ENCODE results near the gene ATM. TPM values are rescaled to one million over a fixed set of nuclear protein-coding genes. Genes with fewer than 3 reads are reported as not detected.
"Not testable (repeated sequence)": the region's sequence is repeated elsewhere in the genome, so short reads cannot be mapped to it uniquely, and the experiment has no call there.

ATM gene
- total and polyA plus RNA-seq, 2 donors (not counting 1 experiment from before 2014, with no cell fraction given): 111 to 446 TPM

DNA sequence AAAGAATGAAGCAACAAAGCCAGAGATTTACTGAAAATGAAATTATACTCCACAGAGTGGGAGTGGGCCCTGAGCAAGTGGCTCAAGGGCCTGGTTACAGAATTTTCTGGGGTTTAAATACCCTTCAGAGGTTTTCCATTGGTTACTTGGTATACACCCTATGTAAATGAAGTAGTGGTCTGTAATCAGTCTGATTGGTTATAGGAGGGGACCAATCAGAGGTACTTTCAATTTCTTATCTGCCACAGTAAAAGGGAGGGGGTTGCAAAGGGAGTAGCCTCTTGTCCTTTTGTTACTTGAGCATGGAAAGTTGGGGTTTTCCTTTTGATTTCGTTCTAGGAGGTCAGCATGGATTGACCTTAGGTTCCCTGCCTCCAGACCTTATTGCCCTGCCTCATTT lies 63.5 kb downstream of the ATM start:
- TF ChIP-seq, protein P1, sequence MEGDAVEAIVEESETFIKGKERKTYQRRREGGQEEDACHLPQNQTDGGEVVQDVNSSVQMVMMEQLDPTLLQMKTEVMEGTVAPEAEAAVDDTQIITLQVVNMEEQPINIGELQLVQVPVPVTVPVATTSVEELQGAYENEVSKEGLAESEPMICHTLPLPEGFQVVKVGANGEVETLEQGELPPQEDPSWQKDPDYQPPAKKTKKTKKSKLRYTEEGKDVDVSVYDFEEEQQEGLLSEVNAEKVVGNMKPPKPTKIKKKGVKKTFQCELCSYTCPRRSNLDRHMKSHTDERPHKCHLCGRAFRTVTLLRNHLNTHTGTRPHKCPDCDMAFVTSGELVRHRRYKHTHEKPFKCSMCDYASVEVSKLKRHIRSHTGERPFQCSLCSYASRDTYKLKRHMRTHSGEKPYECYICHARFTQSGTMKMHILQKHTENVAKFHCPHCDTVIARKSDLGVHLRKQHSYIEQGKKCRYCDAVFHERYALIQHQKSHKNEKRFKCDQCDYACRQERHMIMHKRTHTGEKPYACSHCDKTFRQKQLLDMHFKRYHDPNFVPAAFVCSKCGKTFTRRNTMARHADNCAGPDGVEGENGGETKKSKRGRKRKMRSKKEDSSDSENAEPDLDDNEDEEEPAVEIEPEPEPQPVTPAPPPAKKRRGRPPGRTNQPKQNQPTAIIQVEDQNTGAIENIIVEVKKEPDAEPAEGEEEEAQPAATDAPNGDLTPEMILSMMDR (IDR thresholded peaks at IDR 0.05): no peak
- TF ChIP-seq EZH2 (IDR thresholded peaks at IDR 0.05; ENCODE audit: borderline replicate concordance, insufficient read depth, low read depth, low read length, poor library complexity, severe bottlenecking): no peak
- WGBS (ENCODE audit: insufficient coverage): no CpG with 5 or more reads among the region's 1 CpG
- H3K27ac Mint-ChIP-seq: no peak overlapping the region
- Histone ChIP-seq H3K36me3 (replicated peaks in 1 of 2; ENCODE audit: control extremely low read depth in 1 of 2, control insufficient read depth in 1 of 2, extremely low read depth in 1 of 2, insufficient read depth in 2 of 2, low read length in 1 of 2) (peaks cover 16 to 81% of the 10 kb centered on the region in 2 experiments), H3K27ac (ENCODE audit: low read length in 2 of 2) (peak overlapping the region in 1 of 2 donors; percentile 46), H3K4me1 (ENCODE audit: control insufficient read depth in 2 of 2, insufficient read depth in 2 of 2, low read length in 2 of 2) (peaks cover 6 to 8% of the 10 kb centered on the region in 2 donors), H3K9me3 (ENCODE audit: control extremely low read depth in 1 of 3, control insufficient read depth in 2 of 3, insufficient read depth in 1 of 3, low read length in 2 of 3) (no peaks in the 10 kb centered on the region), H2AFZ (ENCODE audit: insufficient read depth, low read depth, low read length, poor library complexity, severe bottlenecking) (no peak overlapping the region), H3K9ac (ENCODE audit: low read length) (no peak overlapping the region), H3K27me3 (replicated peaks in 1 of 4; ENCODE audit: control extremely low read depth in 1 of 4, control insufficient read depth in 3 of 4, insufficient read depth in 4 of 4, low read length in 3 of 4) (no peaks in the 10 kb centered on the region), H3K79me2 (ENCODE audit: control insufficient read depth, insufficient read depth, low read length) (peaks cover 5% of the 10 kb centered on the region), H3K4me2 (replicated peaks; ENCODE audit: low read depth, low read length, poor library complexity, severe bottlenecking) (no peak overlapping the region), H3K4me3 (ENCODE audit: control extremely low read depth in 1 of 5, extremely low read depth in 1 of 5, insufficient read depth in 1 of 5, low read depth in 2 of 5, low read length in 4 of 5) (no peak overlapping the region), H4K20me1 (ENCODE audit: control insufficient read depth, insufficient read depth, low read length, poor library complexity, severe bottlenecking) (no peaks in the 10 kb centered on the region)
- intact Hi-C loops (cut with micrococcal nuclease): no loop called here
- ChIA-PET CTCF (interaction anchor here (0.5 kb wide), 1 partner anchor 188 kb away, joined by 3 read pairs; no protein-coding TSS in a partner anchor), POLR2A (no interaction called here)
- H3K27me3 Mint-ChIP-seq: no peaks in the 10 kb centered on the region
- ATAC-seq (ENCODE audit: low read depth) (no peak), DNase-seq (no peak)
- H3K4me3 Mint-ChIP-seq: no peak overlapping the region
- H3K9me3 Mint-ChIP-seq (ENCODE audit: insufficient read depth): no peaks in the 10 kb centered on the region
- H3K4me1 Mint-ChIP-seq: peaks cover 9% of the 10 kb centered on the region

DNA sequence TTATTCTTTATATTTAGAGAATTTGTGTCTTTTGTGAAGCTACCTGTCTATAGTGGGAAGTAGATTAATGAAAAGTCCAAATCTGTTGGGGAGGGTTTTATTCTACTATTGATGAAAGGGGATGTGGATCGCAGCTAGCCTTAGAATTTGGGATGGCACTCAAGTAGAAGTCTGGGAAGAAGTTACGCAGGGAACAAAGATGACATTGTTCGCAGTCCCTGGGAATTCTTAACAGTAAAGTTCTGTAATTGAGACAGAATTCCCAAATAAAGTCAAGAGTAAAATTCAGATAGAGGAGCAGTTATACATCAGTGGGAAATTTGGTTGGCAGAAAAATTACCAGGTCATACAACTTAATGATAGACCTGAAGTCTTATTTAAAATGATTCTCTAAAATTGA lies 64.1 kb downstream of the ATM start:
- CTCF ChIA-PET: interaction anchor here (0.5 kb wide), 1 partner anchor 189 kb away, joined by 3 read pairs; no protein-coding TSS in a partner anchor

DNA sequence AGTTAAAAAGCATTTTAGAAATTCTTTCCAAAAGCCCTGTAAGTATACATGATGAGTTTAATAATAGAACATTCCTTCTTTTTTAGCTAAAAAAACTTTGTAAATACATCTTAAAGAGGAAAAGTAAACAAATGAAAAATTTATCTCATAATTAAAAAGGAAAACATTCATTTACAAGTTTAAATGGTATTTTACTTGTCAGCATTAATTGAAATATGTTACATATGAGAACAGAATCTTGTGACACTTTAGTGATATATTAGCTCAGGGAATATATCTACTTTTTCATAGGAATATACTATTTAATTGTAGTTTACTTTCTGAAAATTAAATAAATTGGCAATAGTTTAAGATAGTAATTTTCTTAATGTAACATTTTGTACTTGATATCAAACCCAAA lies 66.2 kb downstream of the ATM start:
- H3K4me3 Mint-ChIP-seq; H3K4me1 ChIP-seq (ENCODE audit: control insufficient read depth in 2 of 2, insufficient read depth in 2 of 2, low read length in 2 of 2); H3K9me3 ChIP-seq (ENCODE audit: control extremely low read depth in 1 of 3, control insufficient read depth in 2 of 3, insufficient read depth in 1 of 3, low read length in 2 of 3); H2AFZ ChIP-seq (ENCODE audit: insufficient read depth, low read depth, low read length, poor library complexity, severe bottlenecking); H3K27me3 Mint-ChIP-seq; H3K79me2 ChIP-seq (ENCODE audit: control insufficient read depth, insufficient read depth, low read length); DNase-seq; H3K9me3 Mint-ChIP-seq (ENCODE audit: insufficient read depth); H3K4me3 ChIP-seq (ENCODE audit: control extremely low read depth in 1 of 5, extremely low read depth in 1 of 5, insufficient read depth in 1 of 5, low read depth in 2 of 5, low read length in 4 of 5); ATAC-seq (ENCODE audit: low read depth); H4K20me1 ChIP-seq (ENCODE audit: control insufficient read depth, insufficient read depth, low read length, poor library complexity, severe bottlenecking); H3K9ac ChIP-seq (ENCODE audit: low read length); H3K4me2 ChIP-seq (replicated peaks; ENCODE audit: low read depth, low read length, poor library complexity, severe bottlenecking); H3K27ac ChIP-seq (ENCODE audit: low read length in 2 of 2); CTCF ChIA-PET; H3K27me3 ChIP-seq (replicated peaks in 1 of 4; ENCODE audit: control extremely low read depth in 1 of 4, control insufficient read depth in 3 of 4, insufficient read depth in 4 of 4, low read length in 3 of 4); POLR2A ChIA-PET: not testable (repeated sequence)
- peak overlapping the region; percentile 32 for H3K27ac Mint-ChIP-seq
- peaks cover 10% of the 10 kb centered on the region for H3K4me1 Mint-ChIP-seq
- peaks cover 13 to 77% of the 10 kb centered on the region in 2 experiments for H3K36me3 ChIP-seq (replicated peaks in 1 of 2; ENCODE audit: control extremely low read depth in 1 of 2, control insufficient read depth in 1 of 2, extremely low read depth in 1 of 2, insufficient read depth in 2 of 2, low read length in 1 of 2)
- intact Hi-C loops (cut with micrococcal nuclease): loop anchor here (1.0 kb wide), 1 partner anchor 66 kb away; the partner anchor contains the start of gene ATM

More for the DNA sequence above, 64.1 kb downstream of the ATM start:
- H3K27me3 ChIP-seq (replicated peaks in 1 of 4; ENCODE audit: control extremely low read depth in 1 of 4, control insufficient read depth in 3 of 4, insufficient read depth in 4 of 4, low read length in 3 of 4): no peaks in the 10 kb centered on the region
- H4K20me1 ChIP-seq (ENCODE audit: control insufficient read depth, insufficient read depth, low read length, poor library complexity, severe bottlenecking): no peaks in the 10 kb centered on the region
- ATAC-seq (ENCODE audit: low read depth): no peak
- H3K9me3 ChIP-seq (ENCODE audit: control extremely low read depth in 1 of 3, control insufficient read depth in 2 of 3, insufficient read depth in 1 of 3, low read length in 2 of 3): no peaks in the 10 kb centered on the region
- peaks cover 6 to 8% of the 10 kb centered on the region in 2 donors for H3K4me1 ChIP-seq (ENCODE audit: control insufficient read depth in 2 of 2, insufficient read depth in 2 of 2, low read length in 2 of 2)
- H3K27me3 Mint-ChIP-seq: no peaks in the 10 kb centered on the region
- H3K27ac Mint-ChIP-seq: no peak overlapping the region
- H3K4me3 ChIP-seq (ENCODE audit: control extremely low read depth in 1 of 5, extremely low read depth in 1 of 5, insufficient read depth in 1 of 5, low read depth in 2 of 5, low read length in 4 of 5): no peak overlapping the region
- H3K9me3 Mint-ChIP-seq (ENCODE audit: insufficient read depth): no peaks in the 10 kb centered on the region
- POLR2A ChIA-PET: no interaction called here
- peak overlapping the region in 1 of 2 donors; percentile 40 for H3K27ac ChIP-seq (ENCODE audit: low read length in 2 of 2)
- WGBS (ENCODE audit: insufficient coverage): 85% methylated on average over 2 of the region's 3 CpGs
- no peak for DNase-seq
- TF ChIP-seq, protein P1 (IDR thresholded peaks at IDR 0.05): no peak
- no peak for TF ChIP-seq EZH2 (IDR thresholded peaks at IDR 0.05; ENCODE audit: borderline replicate concordance, insufficient read depth, low read depth, low read length, poor library complexity, severe bottlenecking)
- peaks cover 10% of the 10 kb centered on the region for H3K4me1 Mint-ChIP-seq
- intact Hi-C loops (cut with micrococcal nuclease): no loop called here
- no peak overlapping the region for H3K9ac ChIP-seq (ENCODE audit: low read length)
- no peak overlapping the region for H2AFZ ChIP-seq (ENCODE audit: insufficient read depth, low read depth, low read length, poor library complexity, severe bottlenecking)
- H3K4me3 Mint-ChIP-seq: no peak overlapping the region
- no peak overlapping the region for H3K4me2 ChIP-seq (replicated peaks; ENCODE audit: low read depth, low read length, poor library complexity, severe bottlenecking)
- peaks cover 5% of the 10 kb centered on the region for H3K79me2 ChIP-seq (ENCODE audit: control insufficient read depth, insufficient read depth, low read length)
- peaks cover 13 to 86% of the 10 kb centered on the region in 2 experiments for H3K36me3 ChIP-seq (replicated peaks in 1 of 2; ENCODE audit: control extremely low read depth in 1 of 2, control insufficient read depth in 1 of 2, extremely low read depth in 1 of 2, insufficient read depth in 2 of 2, low read length in 1 of 2)
